GM21526 (cell line): ENCODE measurements around the gene ZNF555.

Experiments
- ATAC-seq: cut with Tn5 transposase; IDR thresholded peaks from one replicate; pipeline ENCODE4 v1.9.1; 2021; ENCODE audit warnings: moderate library complexity; ENCODE audit not compliant: unreplicated experiment, low FRiP score

Gene ZNF555

GRCh38 chr19:2822846-2823245 is 18.4 kb upstream of the ZNF555 start:
- ATAC-seq, result no peak

DNA sequence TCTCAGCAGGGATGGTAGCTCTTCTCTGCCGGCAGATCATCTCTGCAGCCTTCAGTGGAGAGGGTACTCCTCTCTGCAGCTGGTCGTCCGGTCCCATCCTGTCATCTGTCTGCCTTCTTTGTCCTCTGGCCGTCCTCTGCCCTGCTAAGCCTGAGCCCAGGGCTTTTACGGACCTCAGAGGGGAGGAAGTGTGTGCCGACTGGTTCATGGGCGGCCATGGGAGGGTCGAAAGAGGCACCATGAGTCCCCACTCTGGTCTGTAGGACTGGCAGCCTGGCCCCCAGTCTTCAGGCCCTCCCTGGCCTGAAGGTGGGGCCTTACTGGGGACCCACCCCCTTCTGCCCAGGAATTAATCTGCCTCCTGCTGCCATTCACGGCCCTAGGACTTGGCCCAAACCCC is 17.6 kb upstream of the ZNF555 start:
- ATAC-seq, result no peak

GRCh38 chr19:2824129-2824528 is 17.1 kb upstream of the ZNF555 start:
- no peak for ATAC-seq

GRCh38 chr19:2827022-2827421 is 14.3 kb upstream of the ZNF555 start:
- ATAC-seq, result no peak

- ATAC-seq, result no peak
These were observed 13.3 kb upstream of the ZNF555 start for GRCh38 chr19:2827840-2828489.

GRCh38 chr19:2834294-2834871 is 6.9 kb upstream of the ZNF555 start:
- ATAC-seq, result no peak

- ATAC-seq, result no peak
These were observed 3.8 kb upstream of the ZNF555 start for GRCh38 chr19:2837430-2837829.

GRCh38 chr19:2841855-2842574 is 740 bp downstream of the ZNF555 start:
- ATAC-seq, result peak; percentile 9

GRCh38 chr19:2845107-2845506 is 3.8 kb downstream of the ZNF555 start:
- no peak for ATAC-seq

DNA sequence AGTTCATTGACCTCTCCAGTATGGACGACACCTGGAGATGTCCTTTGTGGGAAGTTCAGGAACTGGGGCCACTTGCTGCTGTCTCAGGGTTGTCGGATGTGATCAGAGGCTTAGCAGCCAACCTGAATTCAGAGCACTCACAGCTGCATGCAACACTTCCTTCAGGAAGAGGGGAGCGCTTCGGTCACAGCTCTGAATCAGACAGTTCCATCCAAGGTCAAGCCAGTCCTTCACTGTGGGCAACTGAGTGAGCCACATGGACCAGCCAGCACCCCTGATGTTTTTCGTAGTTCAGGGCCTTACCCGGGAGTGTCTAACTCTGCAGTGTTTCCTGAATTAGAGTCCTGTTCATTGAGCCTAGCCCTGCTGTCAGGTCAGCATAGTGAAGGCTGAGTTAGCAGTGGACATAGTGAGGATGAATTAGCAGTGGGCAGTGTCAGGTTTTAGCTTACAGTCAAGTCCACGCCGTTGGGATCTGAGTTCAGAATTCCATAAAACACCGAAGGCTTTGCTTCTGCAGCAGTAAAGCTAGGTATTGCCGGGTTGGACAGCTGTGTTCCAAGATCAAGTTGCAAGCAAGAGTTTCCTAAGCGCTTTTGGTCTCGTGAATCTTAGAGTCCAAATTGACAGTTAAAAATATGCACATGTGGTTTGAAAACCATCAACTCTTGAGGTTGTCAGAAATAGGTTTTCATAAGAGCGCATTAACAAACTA is 5.1 kb downstream of the ZNF555 start:
- ATAC-seq, result no peak

GRCh38 chr19:2847507-2847906 is 6.2 kb downstream of the ZNF555 start:
- ATAC-seq, result no peak

DNA sequence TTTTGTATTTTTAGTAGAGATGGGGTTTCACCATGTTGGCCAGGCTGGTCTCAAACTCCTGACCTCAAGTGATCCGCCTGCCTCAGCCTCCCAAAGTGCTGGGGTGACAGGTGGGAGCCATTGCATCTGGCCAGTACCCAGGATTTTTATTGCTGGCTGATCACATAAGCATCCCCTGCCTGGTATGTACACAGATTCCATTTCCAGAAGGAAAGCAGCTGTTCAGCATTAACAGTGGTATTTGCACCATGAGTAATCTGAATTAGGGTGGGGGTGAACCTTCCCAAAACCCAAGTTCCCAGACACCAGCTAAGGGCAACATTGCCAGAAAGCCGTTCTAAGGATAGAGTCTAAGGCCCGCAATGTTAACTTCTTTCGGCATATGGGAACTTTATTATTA is 7.3 kb downstream of the ZNF555 start:
- ATAC-seq, result no peak

GRCh38 chr19:2850256-2850925 is 9.1 kb downstream of the ZNF555 start:
- ATAC-seq, result no peak

GRCh38 chr19:2852598-2852997 is 11.3 kb downstream of the ZNF555 start:
- no peak for ATAC-seq

- ATAC-seq, result no peak
These were observed 11.8 kb downstream of the ZNF555 start for GRCh38 chr19:2853015-2853606.

DNA sequence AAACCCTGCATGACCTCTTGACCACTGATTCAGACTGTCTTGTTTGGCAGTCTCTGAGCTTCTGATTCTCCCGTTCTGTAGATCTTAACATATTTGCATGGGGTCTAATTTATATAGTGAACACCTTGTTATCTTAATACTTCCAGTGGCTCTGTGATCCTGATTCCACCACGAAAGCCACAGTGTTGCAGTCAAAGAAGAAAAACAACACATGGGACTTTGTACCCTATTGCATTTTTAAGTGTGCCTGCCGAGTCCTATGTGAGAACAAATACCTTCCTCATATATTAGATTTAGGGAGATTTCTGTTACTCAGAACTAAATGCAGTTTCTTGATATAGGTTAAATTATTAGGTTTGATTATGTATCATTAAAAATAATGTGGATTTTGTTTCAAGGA is 13.6 kb downstream of the ZNF555 start:
- no peak for ATAC-seq

GRCh38 chr19:2856457-2857050 is 15.3 kb downstream of the ZNF555 start:
- no peak for ATAC-seq

- no peak for ATAC-seq
These were observed 17.6 kb downstream of the ZNF555 start for GRCh38 chr19:2858864-2859263.

DNA sequence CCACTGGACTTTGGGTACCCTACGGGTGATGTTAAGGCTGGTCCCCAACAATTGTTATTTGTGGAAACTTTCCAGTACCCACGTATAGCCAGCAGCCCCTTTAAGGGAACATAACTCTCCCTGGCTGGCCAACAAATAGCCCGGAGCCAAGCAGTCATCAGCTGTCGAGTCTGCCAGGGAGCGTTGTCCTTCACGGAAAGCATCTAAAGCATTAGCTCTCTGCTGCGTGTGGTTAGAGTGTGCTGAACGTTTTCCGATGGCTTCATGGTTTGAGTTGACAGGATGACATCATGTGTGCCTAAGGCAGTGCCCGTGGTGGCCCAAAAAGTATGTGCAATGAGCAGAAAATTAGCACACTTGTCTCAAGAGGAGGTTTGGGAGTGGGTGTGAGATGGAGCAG is 22.5 kb downstream of the ZNF555 start:
- ATAC-seq, result no peak
